Measurements from ENCODE around the gene FUCA1. TPM values are rescaled to one million over a fixed set of nuclear protein-coding genes. Genes with fewer than 3 reads are reported as not detected.
A peak's percentile ranks its signal among the peaks of the same experiment; 100 is the strongest.

Gene FUCA1
- total RNA-seq: 10 to 100 TPM; 32.9 to 39.1 TPM
- polyA plus RNA-seq (ENCODE audit: insufficient read length in 2 of 2): 10 to 100 TPM; 20.2 to 21.0 TPM
- long read RNA-seq, donor 1, transcript FUCA1-201 (8 exons, 2,047 nt): major isoform, 6 of 6 reads
- long read RNA-seq, donor 1, partial matches to known transcripts: 0 of 6 reads
- long read RNA-seq, donor 1, other reads (novel, unspliced or antisense): 0 of 6 reads
- long read RNA-seq, donor 2, partial matches to known transcripts: 0 of 2 reads
- long read RNA-seq, donor 2, other reads (novel, unspliced or antisense): 0 of 2 reads
- long read RNA-seq, donor 3, transcript FUCA1-201 (8 exons, 2,047 nt): major isoform, 8 of 8 reads
- long read RNA-seq, donor 3, partial matches to known transcripts: 0 of 8 reads
- long read RNA-seq, donor 3, other reads (novel, unspliced or antisense): 0 of 8 reads
- long read RNA-seq, donor 4, transcript FUCA1-201 (8 exons, 2,047 nt): major isoform, 8 of 8 reads
- long read RNA-seq, donor 4, partial matches to known transcripts: 0 of 8 reads
- long read RNA-seq, donor 4, other reads (novel, unspliced or antisense): 0 of 8 reads

DNA sequence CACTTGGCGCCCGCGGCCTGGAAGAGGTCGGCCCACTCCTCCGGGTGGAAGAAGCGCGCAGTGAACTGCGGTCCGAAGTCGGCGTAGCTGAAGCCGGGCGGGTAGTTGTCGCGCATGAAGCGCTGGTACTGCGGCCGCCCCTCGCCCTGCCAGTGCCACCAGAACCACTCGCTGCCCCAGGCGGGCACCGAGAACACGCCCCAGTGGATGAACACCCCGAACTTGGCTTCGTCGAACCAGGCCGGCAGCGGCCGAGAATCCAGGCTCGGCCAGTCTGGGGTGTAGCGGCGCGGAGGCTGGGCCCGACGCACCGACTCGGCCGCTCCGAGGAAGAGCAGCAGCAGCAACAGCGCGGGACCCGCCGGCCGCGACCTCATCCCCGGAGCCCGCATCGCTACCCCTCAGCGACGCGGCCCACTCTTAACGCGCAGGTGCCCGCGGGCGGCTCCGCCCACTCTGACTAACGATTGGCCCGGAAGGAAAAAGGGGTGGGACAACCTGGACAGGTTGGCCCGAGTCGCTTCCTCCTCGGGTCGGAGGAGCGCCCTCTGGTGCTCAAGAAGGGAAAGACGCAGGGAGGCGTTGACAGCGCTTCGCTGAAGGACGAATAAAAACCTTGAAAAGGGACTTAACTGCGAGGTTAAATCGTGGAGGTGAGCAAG lies at the start of gene FUCA1:
Gene FUCA1, minus strand, starts transcription at position 396 of the 662 bp plus-strand sequence. Its CDS starts 4 bp downstream, at position 392.
- Histone ChIP-seq H3K27me3 (ENCODE audit: control insufficient read depth, insufficient read depth, low read length) (peaks cover 10% of the 10 kb centered on the region), H3K27ac (ENCODE audit: low read depth, low read length) (peak within 1 kb of the TSS; percentile 15), H3K4me3 (ENCODE audit: low read depth, low read length) (peak within 1 kb of the TSS; percentile 64), H3K36me3 (ENCODE audit: control insufficient read depth, insufficient read depth, low read length) (peaks cover 9% of the 10 kb centered on the region), H3K9me3 (ENCODE audit: control insufficient read depth, insufficient read depth, low read length) (no peaks in the 10 kb centered on the region), H3K4me1 (ENCODE audit: control insufficient read depth, insufficient read depth, low read length) (peaks cover 19% of the 10 kb centered on the region)
- peak; percentile 86 to 99 (median 90) for DNase-seq (ENCODE audit: low read depth in 4 of 6, low spot score in 6 of 6)
- under 1% methylated on average over 70 of the region's 71 CpGs for WGBS (ENCODE audit: insufficient coverage)

DNA sequence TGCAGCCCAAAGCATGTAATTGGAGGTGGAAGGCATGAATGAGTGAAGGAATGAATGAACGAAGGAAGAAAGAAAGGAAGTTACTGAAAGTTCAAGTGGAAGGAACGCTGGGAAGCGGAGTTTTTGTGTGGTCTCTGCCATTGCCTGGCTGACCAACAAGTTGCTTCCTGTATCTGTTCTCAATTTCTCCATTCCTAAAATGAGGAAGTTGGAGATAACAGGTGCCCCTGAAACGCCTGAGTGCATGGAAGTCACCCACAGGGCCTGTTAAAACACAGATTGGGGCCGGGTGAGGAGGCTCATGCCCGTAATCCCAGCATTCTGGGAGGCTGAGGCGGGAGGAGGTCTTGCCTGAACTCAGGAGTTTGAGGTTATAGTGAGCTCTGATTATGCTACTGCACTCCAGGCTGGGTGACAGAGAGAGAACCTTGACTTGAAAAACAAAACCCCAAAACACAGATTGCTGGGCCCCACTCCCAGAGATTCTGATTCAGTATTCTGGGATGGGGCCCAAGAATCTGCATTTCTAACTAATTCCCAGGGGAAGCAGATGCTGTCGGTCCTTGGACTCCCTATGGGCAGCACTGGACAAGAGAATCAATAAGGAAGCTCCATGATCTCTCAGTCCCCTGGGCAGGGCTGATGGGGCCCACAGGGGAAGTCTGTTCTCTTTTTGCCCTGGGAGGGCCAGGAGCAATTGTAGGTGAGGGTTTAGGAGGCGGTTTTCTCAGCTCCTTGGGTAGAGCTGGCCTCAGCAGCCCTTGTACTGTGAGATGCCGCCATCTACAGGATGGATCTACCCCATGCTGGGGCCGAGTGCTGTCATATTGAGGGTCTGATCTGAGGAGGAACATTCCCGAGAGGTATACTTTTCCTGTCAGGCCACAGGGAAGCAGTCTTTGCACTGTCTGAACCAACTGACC lies 48.4 kb upstream of the FUCA1 start:
- H3K4me3 ChIP-seq (ENCODE audit: low read depth, low read length): no peak overlapping the region
- no peaks in the 10 kb centered on the region for H3K9me3 ChIP-seq (ENCODE audit: control insufficient read depth, insufficient read depth, low read length)
- 45% methylated on average over 9 of the region's 12 CpGs for WGBS (ENCODE audit: insufficient coverage)
- H3K4me1 ChIP-seq (ENCODE audit: control insufficient read depth, insufficient read depth, low read length): peaks cover 5% of the 10 kb centered on the region
- H3K36me3 ChIP-seq (ENCODE audit: control insufficient read depth, insufficient read depth, low read length): no peaks in the 10 kb centered on the region
- H3K27me3 ChIP-seq (ENCODE audit: control insufficient read depth, insufficient read depth, low read length): no peaks in the 10 kb centered on the region
- H3K27ac ChIP-seq (ENCODE audit: low read depth, low read length): no peak overlapping the region
- DNase-seq (ENCODE audit: low read depth in 4 of 6, low spot score in 6 of 6): peak in 4 of 6 donors; percentile 28 to 77 (median 48)

DNA sequence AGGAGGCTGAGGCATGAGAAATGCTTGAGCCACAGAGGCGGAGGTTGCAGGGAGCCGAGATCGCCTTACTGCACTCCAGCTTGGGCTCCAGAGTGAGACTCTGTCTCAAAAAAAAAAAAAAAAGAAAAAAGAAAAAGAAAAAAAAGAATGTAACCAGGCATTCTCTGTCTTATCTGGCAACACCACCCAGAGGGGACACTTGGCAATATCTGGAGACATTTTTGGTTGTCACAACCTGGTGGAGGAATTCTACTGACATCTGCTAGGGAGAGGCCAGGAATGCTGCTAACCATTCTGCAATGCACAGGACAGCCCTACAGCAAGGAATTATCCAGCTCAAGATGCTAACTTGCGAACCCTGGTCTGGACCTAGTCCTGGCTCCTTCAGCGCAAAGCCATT lies 47.4 kb upstream of the FUCA1 start:
- WGBS (ENCODE audit: insufficient coverage): 98% methylated on average over 5 of the region's 5 CpGs
- no peaks in the 10 kb centered on the region for H3K36me3 ChIP-seq (ENCODE audit: control insufficient read depth, insufficient read depth, low read length)

GRCh38 chr1:23914921-23915320 lies 46.8 kb upstream of the FUCA1 start:
- H3K9me3 ChIP-seq (ENCODE audit: control insufficient read depth, insufficient read depth, low read length): no peaks in the 10 kb centered on the region
- H3K4me3 ChIP-seq (ENCODE audit: low read depth, low read length): no peak overlapping the region
- H3K27me3 ChIP-seq (ENCODE audit: control insufficient read depth, insufficient read depth, low read length): peaks cover 2% of the 10 kb centered on the region
- H3K36me3 ChIP-seq (ENCODE audit: control insufficient read depth, insufficient read depth, low read length): no peaks in the 10 kb centered on the region
- peaks cover 4% of the 10 kb centered on the region for H3K4me1 ChIP-seq (ENCODE audit: control insufficient read depth, insufficient read depth, low read length)
- H3K27ac ChIP-seq (ENCODE audit: low read depth, low read length): no peak overlapping the region
- WGBS (ENCODE audit: insufficient coverage): 87% methylated on average over 3 of the region's 4 CpGs
- DNase-seq (ENCODE audit: low read depth in 4 of 6, low spot score in 6 of 6): no peak

More for the DNA sequence above, 47.4 kb upstream of the FUCA1 start:
- peaks cover 5% of the 10 kb centered on the region for H3K4me1 ChIP-seq (ENCODE audit: control insufficient read depth, insufficient read depth, low read length)
- no peaks in the 10 kb centered on the region for H3K27me3 ChIP-seq (ENCODE audit: control insufficient read depth, insufficient read depth, low read length)
- DNase-seq (ENCODE audit: low read depth in 4 of 6, low spot score in 6 of 6): no peak
- H3K9me3 ChIP-seq (ENCODE audit: control insufficient read depth, insufficient read depth, low read length): no peaks in the 10 kb centered on the region
- no peak overlapping the region for H3K27ac ChIP-seq (ENCODE audit: low read depth, low read length)
- H3K4me3 ChIP-seq (ENCODE audit: low read depth, low read length): no peak overlapping the region

- no peak for DNase-seq (ENCODE audit: low read depth in 4 of 6, low spot score in 6 of 6)
These were observed 45.3 kb upstream of the FUCA1 start, which contains the start of gene CNR2 for GRCh38 chr1:23913212-23913880. Gene CNR2, minus strand, starts transcription at chr1:23913362. Its CDS starts 37,745 bp downstream, at chr1:23875617.

DNA sequence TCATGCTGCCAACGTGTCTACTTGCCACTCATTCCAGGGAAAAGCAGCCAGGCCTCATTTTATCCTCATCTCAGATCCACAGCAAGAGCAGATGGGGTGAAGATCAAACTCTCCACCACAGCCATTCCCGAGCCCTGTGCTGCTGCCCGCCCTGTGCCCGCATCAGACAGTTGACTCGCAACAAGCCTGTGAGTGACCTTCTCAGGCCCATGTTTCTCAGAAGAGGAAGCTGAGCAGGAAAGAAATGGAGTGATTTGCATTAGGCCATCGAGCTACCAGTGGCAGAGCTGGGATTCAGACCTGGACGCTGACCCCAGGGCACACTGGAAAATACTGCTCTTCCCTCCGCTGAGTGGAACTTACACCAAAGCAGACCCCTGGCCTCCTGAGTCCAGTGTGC lies 43.8 kb upstream of the FUCA1 start:
- Histone ChIP-seq H3K4me1 (ENCODE audit: control insufficient read depth, insufficient read depth, low read length) (peaks cover 2% of the 10 kb centered on the region), H3K36me3 (ENCODE audit: control insufficient read depth, insufficient read depth, low read length) (no peaks in the 10 kb centered on the region), H3K27me3 (ENCODE audit: control insufficient read depth, insufficient read depth, low read length) (peaks cover 6% of the 10 kb centered on the region), H3K4me3 (ENCODE audit: low read depth, low read length) (no peak overlapping the region), H3K9me3 (ENCODE audit: control insufficient read depth, insufficient read depth, low read length) (no peaks in the 10 kb centered on the region), H3K27ac (ENCODE audit: low read depth, low read length) (no peak overlapping the region)
- no peak for DNase-seq (ENCODE audit: low read depth in 4 of 6, low spot score in 6 of 6)
- 77% methylated on average over 7 of the region's 8 CpGs for WGBS (ENCODE audit: insufficient coverage)

More at GRCh38 chr1:23913212-23913880, 45.3 kb upstream of the FUCA1 start, which contains the start of gene CNR2:
- Histone ChIP-seq H3K4me3 (ENCODE audit: low read depth, low read length) (no peak within 1 kb of the TSS), H3K27me3 (ENCODE audit: control insufficient read depth, insufficient read depth, low read length) (peaks cover 6% of the 10 kb centered on the region), H3K36me3 (ENCODE audit: control insufficient read depth, insufficient read depth, low read length) (no peaks in the 10 kb centered on the region), H3K9me3 (ENCODE audit: control insufficient read depth, insufficient read depth, low read length) (no peaks in the 10 kb centered on the region), H3K4me1 (ENCODE audit: control insufficient read depth, insufficient read depth, low read length) (peaks cover 2% of the 10 kb centered on the region), H3K27ac (ENCODE audit: low read depth, low read length) (no peak within 1 kb of the TSS)
- WGBS (ENCODE audit: insufficient coverage): 80% methylated on average over 5 of the region's 7 CpGs

- no peak overlapping the region for H3K4me3 ChIP-seq (ENCODE audit: low read depth, low read length)
- DNase-seq (ENCODE audit: low read depth in 4 of 6, low spot score in 6 of 6): no peak
- H3K4me1 ChIP-seq (ENCODE audit: control insufficient read depth, insufficient read depth, low read length): no peaks in the 10 kb centered on the region
- peaks cover 8% of the 10 kb centered on the region for H3K27me3 ChIP-seq (ENCODE audit: control insufficient read depth, insufficient read depth, low read length)
- H3K9me3 ChIP-seq (ENCODE audit: control insufficient read depth, insufficient read depth, low read length): no peaks in the 10 kb centered on the region
- no peak overlapping the region for H3K27ac ChIP-seq (ENCODE audit: low read depth, low read length)
- 80% methylated on average over 5 of the region's 11 CpGs for whole genome bisulfite sequencing (ENCODE audit: insufficient coverage)
- no peaks in the 10 kb centered on the region for H3K36me3 ChIP-seq (ENCODE audit: control insufficient read depth, insufficient read depth, low read length)
These were observed 42.6 kb upstream of the FUCA1 start for GRCh38 chr1:23910553-23911246.

GRCh38 chr1:23910144-23910543 lies 42.1 kb upstream of the FUCA1 start:
- Histone ChIP-seq H3K9me3 (ENCODE audit: control insufficient read depth, insufficient read depth, low read length) (no peaks in the 10 kb centered on the region), H3K36me3 (ENCODE audit: control insufficient read depth, insufficient read depth, low read length) (no peaks in the 10 kb centered on the region), H3K4me3 (ENCODE audit: low read depth, low read length) (no peak overlapping the region), H3K27me3 (ENCODE audit: control insufficient read depth, insufficient read depth, low read length) (peaks cover 11% of the 10 kb centered on the region), H3K27ac (ENCODE audit: low read depth, low read length) (no peak overlapping the region), H3K4me1 (ENCODE audit: control insufficient read depth, insufficient read depth, low read length) (no peaks in the 10 kb centered on the region)
- DNase-seq (ENCODE audit: low read depth in 4 of 6, low spot score in 6 of 6): no peak
- no CpG with 5 or more reads among the region's 8 CpGs for WGBS (ENCODE audit: insufficient coverage)

Data from spinal cord (tissue), 10 donors.